Left lung (tissue), 14 donors: ENCODE measurements around the gene MUSK. TPM values are rescaled to one million over a fixed set of nuclear protein-coding genes. Genes with fewer than 3 reads are reported as not detected.
A peak's percentile ranks its signal among the peaks of the same experiment; 100 is the strongest.

Experiments
- ATAC-seq: fragments of 200-7000 bp; cut with Tn5 transposase; one replicate; pipeline ENCODE4 v1.9.1; 2020; ENCODE audit warnings: moderate library complexity
- DNase-seq, 4 donors: peaks; one replicate each; pipeline ENCODE4 v3.0.0-alpha.2; 2013 to 2020
- H3K27ac ChIP-seq, 2 donors: fragments of 200-600 bp; sonication (generic) in 1 of 2; one replicate each; pipeline versions ENCODE4 v1.5.0 to v1.8.0; 2020 to 2021
- H3K27me3 ChIP-seq, 2 donors: fragments of 200-600 bp; sonication (generic) in 1 of 2; one replicate each; pipeline versions ENCODE4 v1.5.0 to v1.8.0; 2020 to 2021
- H3K36me3 ChIP-seq, 2 donors: fragments of 200-600 bp; sonication (generic) in 1 of 2; one replicate each; pipeline versions ENCODE4 v1.5.0 to v1.8.0; 2020 to 2021
- H3K4me1 ChIP-seq, 2 donors: fragments of 200-600 bp; one replicate each; pipeline ENCODE4 v1.8.0; 2021
- H3K4me3 ChIP-seq, 2 donors: fragments of 200-600 bp; sonication (generic) in 1 of 2; one replicate each; pipeline versions ENCODE4 v1.5.0 to v1.8.0; 2020 to 2021; ENCODE audit warnings: mild to moderate bottlenecking in 1 of 2
- H3K9me3 ChIP-seq, 2 donors: fragments of 200-600 bp; sonication (generic) in 1 of 2; one replicate each; pipeline versions ENCODE4 v1.5.0 to v1.8.0; 2020 to 2021
- intact Hi-C, 2 donors: fragments of 100-400 bp; cut with DNase I; formaldehyde crosslinking; loops; one replicate each; pipeline versions ENCODE4 v1.11.2 to v1.14.2; 2022
- long read RNA-seq, 12 donors: library from polyadenylated mRNA in 2 of 12; unstranded in 2 of 12; transcript quantifications; one replicate each; pipeline ENCODE4 v2.0.0 and lab custom pipeline, GENCODE V29; 2019 to 2026
- polyA plus RNA-seq, 6 donors: library from polyadenylated mRNA; unstranded; fragments of 120-200 nt; gene quantifications; one replicate each; pipeline ENCODE4 v1.2.1, GENCODE V29; 2013; ENCODE audit not compliant: insufficient read length in 6 of 6
- total RNA-seq, 2 donors: library from RNA; stranded (reverse); fragmentation: NEBNext Ultra II Directional; extraction: Animal tissue kit (Norgen Biotek cat#: 25700); gene quantifications; one replicate each; pipeline ENCODE4 v1.2.1, GENCODE V29; 2021
- TF ChIP-seq, protein P1 (sequence below), 2 donors: fragments of 200-600 bp; sonication (generic) in 1 of 2; IDR thresholded peaks; one replicate each; pipeline versions ENCODE4 v1.5.0 to v1.8.0; 2021; ENCODE audit warnings: antibody characterized with exemption in 2 of 2
- donor health status: DM: no; HTN: yes; CAD: no.
- donor health status: DM: no; HTN: no; CAD: no.

Gene MUSK
- total RNA-seq (under 1 TPM; 0.82 to 0.89 TPM), polyA plus RNA-seq (1 to 10 TPM in 2 of 6 donors, under 1 TPM in 4; 0.33 to 1.1 (median 0.60) TPM)
- long read RNA-seq, donor 1, result 0 reads
- long read RNA-seq, donor 2, partial matches to known transcripts, result 38 of 52 reads
- long read RNA-seq, donor 2, other reads (novel, unspliced or antisense), result 14 of 52 reads
- long read RNA-seq, donor 3, result 0 reads
- long read RNA-seq, donor 4, result 0 reads
- long read RNA-seq, donor 5, result 0 reads
- long read RNA-seq, donor 6, result 0 reads
- long read RNA-seq, donor 7, result 0 reads
- long read RNA-seq, donor 8, partial matches to known transcripts, result 23 of 39 reads
- long read RNA-seq, donor 8, other reads (novel, unspliced or antisense), result 16 of 39 reads
- long read RNA-seq, donor 9, result 0 reads
- long read RNA-seq, donor 10, result 0 reads
- long read RNA-seq, donor 11, partial matches to known transcripts, result 53 of 80 reads
- long read RNA-seq, donor 11, other reads (novel, unspliced or antisense), result 27 of 80 reads
- long read RNA-seq, donor 12, partial matches to known transcripts, result 31 of 43 reads
- long read RNA-seq, donor 12, other reads (novel, unspliced or antisense), result 12 of 43 reads

- TF ChIP-seq, protein P1, sequence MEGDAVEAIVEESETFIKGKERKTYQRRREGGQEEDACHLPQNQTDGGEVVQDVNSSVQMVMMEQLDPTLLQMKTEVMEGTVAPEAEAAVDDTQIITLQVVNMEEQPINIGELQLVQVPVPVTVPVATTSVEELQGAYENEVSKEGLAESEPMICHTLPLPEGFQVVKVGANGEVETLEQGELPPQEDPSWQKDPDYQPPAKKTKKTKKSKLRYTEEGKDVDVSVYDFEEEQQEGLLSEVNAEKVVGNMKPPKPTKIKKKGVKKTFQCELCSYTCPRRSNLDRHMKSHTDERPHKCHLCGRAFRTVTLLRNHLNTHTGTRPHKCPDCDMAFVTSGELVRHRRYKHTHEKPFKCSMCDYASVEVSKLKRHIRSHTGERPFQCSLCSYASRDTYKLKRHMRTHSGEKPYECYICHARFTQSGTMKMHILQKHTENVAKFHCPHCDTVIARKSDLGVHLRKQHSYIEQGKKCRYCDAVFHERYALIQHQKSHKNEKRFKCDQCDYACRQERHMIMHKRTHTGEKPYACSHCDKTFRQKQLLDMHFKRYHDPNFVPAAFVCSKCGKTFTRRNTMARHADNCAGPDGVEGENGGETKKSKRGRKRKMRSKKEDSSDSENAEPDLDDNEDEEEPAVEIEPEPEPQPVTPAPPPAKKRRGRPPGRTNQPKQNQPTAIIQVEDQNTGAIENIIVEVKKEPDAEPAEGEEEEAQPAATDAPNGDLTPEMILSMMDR (IDR thresholded peaks at IDR 0.05), result no peak
- H3K27ac ChIP-seq, result no peak within 1 kb of the TSS
- H3K9me3 ChIP-seq, result no peaks in the 10 kb centered on the region
- peaks cover 0 to 5% of the 10 kb centered on the region in 2 donors for H3K4me1 ChIP-seq
- DNase-seq, result peak in 1 of 4 donors; percentile 35
- H3K4me3 ChIP-seq, result no peak within 1 kb of the TSS
- no peaks in the 10 kb centered on the region for H3K36me3 ChIP-seq
- intact Hi-C loops, result no loop called here
- ATAC-seq, result no peak
- H3K27me3 ChIP-seq, result no peaks in the 10 kb centered on the region
Measured at GRCh38 chr9:110668570-110669167, at the start of gene MUSK. Gene MUSK (plus strand): TSS chr9:110668791. CDS start chr9:110668905, 114 bp downstream.

GRCh38 chr9:110619831-110620230 is 48.8 kb upstream of the MUSK start:
- no peak overlapping the region for H3K27ac ChIP-seq
- no peaks in the 10 kb centered on the region for H3K4me1 ChIP-seq
- no peaks in the 10 kb centered on the region for H3K9me3 ChIP-seq
- H3K27me3 ChIP-seq, result no peaks in the 10 kb centered on the region
- no peak for ATAC-seq
- intact Hi-C loops, result no loop called here
- TF ChIP-seq, protein P1 (IDR thresholded peaks at IDR 0.05), result no peak
- no peak for DNase-seq
- H3K4me3 ChIP-seq, result no peak overlapping the region
- no peaks in the 10 kb centered on the region for H3K36me3 ChIP-seq

DNA sequence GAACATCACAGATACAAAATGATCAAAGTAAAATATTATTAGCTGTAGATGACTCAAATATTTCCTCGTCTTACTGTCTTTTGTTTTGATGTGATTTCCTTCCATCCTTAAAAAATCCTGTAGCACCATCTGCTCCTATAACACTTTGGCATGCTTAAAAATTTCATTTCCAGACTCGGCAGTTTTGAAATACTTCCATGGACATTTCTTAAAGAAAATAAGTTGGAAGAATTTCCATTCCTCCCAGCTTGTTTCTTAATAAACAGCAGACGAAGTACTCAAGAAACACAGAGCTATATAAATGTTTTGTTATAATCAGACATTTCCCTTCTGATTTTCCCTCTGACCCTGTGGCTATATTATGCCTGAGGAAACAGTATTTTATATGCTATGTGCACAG is 47.9 kb upstream of the MUSK start:
- no peak overlapping the region for H3K4me3 ChIP-seq
- H3K4me1 ChIP-seq, result no peaks in the 10 kb centered on the region
- peak in 2 of 4 donors; percentile 63 for DNase-seq
- H3K27ac ChIP-seq, result no peak overlapping the region
- no peaks in the 10 kb centered on the region for H3K9me3 ChIP-seq
- ATAC-seq, result no peak
- no peaks in the 10 kb centered on the region for H3K27me3 ChIP-seq
- intact Hi-C loops, result no loop called here
- TF ChIP-seq, protein P1 (IDR thresholded peaks at IDR 0.05), result no peak
- H3K36me3 ChIP-seq, result no peaks in the 10 kb centered on the region

DNA sequence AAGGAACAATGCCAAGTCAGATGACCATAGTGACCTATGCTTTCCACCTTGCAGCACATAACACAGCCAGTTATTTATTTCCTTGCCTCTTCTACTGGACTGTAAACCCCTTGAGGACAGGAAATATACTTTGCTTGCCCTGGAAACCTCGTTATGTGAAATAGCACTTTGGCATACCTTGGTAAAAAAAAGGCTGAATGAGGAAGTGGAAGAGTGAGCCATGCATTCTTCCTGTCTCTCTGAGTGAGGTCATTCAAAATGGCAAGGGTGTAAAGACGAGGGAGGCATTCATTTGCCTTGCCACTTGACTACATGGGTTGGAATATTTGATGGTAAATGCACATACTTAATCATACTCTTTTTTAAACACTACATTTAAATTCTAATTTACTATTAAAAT is 46.2 kb upstream of the MUSK start:
- H3K27me3 ChIP-seq, result no peaks in the 10 kb centered on the region
- no peaks in the 10 kb centered on the region for H3K9me3 ChIP-seq
- H3K4me1 ChIP-seq, result no peaks in the 10 kb centered on the region
- intact Hi-C loops, result no loop called here
- ATAC-seq, result no peak
- H3K27ac ChIP-seq, result no peak overlapping the region
- TF ChIP-seq, protein P1 (IDR thresholded peaks at IDR 0.05), result no peak
- H3K36me3 ChIP-seq, result no peaks in the 10 kb centered on the region
- DNase-seq, result no peak
- H3K4me3 ChIP-seq, result no peak overlapping the region

DNA sequence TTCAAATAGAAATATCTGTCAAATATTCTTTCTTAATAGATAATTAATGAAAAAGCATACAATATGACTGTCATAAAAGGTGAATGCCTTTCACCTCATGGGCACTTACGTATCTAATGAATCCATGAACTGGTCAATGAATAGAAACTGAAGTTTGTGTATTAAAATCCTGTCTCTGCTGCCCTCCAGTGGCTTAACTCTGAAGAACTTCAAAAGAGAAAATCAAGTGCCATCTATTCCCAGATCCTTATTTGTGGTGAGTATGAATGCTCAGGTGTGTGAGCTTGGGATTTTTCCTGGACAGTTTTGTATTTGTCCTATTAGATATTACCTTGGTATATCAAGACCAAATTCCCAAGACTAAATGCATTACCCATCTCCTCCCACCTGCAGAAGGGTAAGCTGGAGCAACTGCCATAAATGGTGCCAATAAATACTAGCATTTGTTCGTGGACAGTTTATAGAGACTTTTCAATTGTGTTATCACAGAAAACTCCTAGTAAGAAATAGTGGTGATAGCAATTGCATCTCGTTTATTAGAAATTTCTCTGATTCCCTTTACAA is 45.0 kb upstream of the MUSK start:
- ATAC-seq (peak; percentile 80), DNase-seq (peak in 2 of 4 donors; percentile 42 to 72)
- H3K27me3 ChIP-seq, result no peaks in the 10 kb centered on the region
- intact Hi-C loops, result no loop called here
- H3K36me3 ChIP-seq, result no peaks in the 10 kb centered on the region
- no peaks in the 10 kb centered on the region for H3K9me3 ChIP-seq
- H3K27ac ChIP-seq, result no peak overlapping the region
- H3K4me1 ChIP-seq, result no peaks in the 10 kb centered on the region
- TF ChIP-seq, protein P1 (IDR thresholded peaks at IDR 0.05), result peak; percentile 46 to 58
- H3K4me3 ChIP-seq, result no peak overlapping the region
